Prostate gland (tissue), 2 donors: ENCODE results near the gene KRTAP16-1. TPM values are rescaled to one million over a fixed set of nuclear protein-coding genes. Genes with fewer than 3 reads are reported as not detected.
"Not testable (repeated sequence)": the region's sequence is repeated elsewhere in the genome, so short reads cannot be mapped to it uniquely, and the experiment has no call there.

Experiments
- DNase-seq: peaks from one replicate; pipeline ENCODE4 v3.0.0-alpha.2; 2019; ENCODE audit warnings: low spot score
- H3K27ac ChIP-seq, 2 donors: fragments of 200-600 bp; sonication (generic); 2 replicates each; pipeline ENCODE4 v1.5.1; 2017 to 2019
- H3K27me3 ChIP-seq: fragments of 200-600 bp; sonication (generic); replicated peaks from 2 replicates; pipeline ENCODE4 v1.5.1; 2019; ENCODE audit not compliant: insufficient read depth
- H3K36me3 ChIP-seq, 2 donors: fragments of 200-600 bp; sonication (generic); 1 replicate in 1 of 2; 2 replicates in 1 of 2; pipeline versions ENCODE4 v1.5.1 to v1.8.1; 2017 to 2019
- H3K4me1 ChIP-seq: fragments of 200-600 bp; sonication (generic); replicated peaks from 2 replicates; pipeline ENCODE4 v1.5.1; 2019
- H3K4me3 ChIP-seq, 2 donors: fragments of 200-600 bp; sonication (generic); 2 replicates each; pipeline ENCODE4 v1.5.1; 2017 to 2019
- H3K9me3 ChIP-seq: fragments of 200-600 bp; sonication (generic); 2 replicates; pipeline ENCODE4 v1.5.1; 2017
- POLR2A ChIP-seq: fragments of 450-650 bp; IDR thresholded peaks from one replicate; pipeline ENCODE4 v1.6.1; 2016; ENCODE audit warnings: antibody characterized with exemption, mild to moderate bottlenecking
- POLR2AphosphoS5 ChIP-seq: sonication (generic); formaldehyde crosslinking; IDR thresholded peaks from one replicate; pipeline ENCODE4 v1.6.1; 2017; ENCODE audit warnings: antibody characterized with exemption
- WGBS: methylation state at CpG from one replicate; pipeline ENCODE4 v1.1.5; 2018; 5-methylcytosine and 5-hydroxymethylcytosine counted together
- intact Hi-C: fragments of 100-400 bp; cut with DNase I; formaldehyde crosslinking; loops from one replicate; pipeline ENCODE4 v1.14.2; 2022
- total RNA-seq, 2 donors: library from RNA; depleted of rRNA; stranded (reverse); fragments of >200 nt; gene quantifications; one replicate each; pipeline ENCODE4 v1.1.0, GENCODE V29; 2016
- TF ChIP-seq, protein P1 (sequence below), 4 experiments: fragments of 200-600 bp in 2 of 4; fragments of 450-650 bp in 2 of 4; sonication (generic) in 2 of 4; IDR thresholded peaks; 1 replicate in 3 of 4; 2 replicates in 1 of 4; pipeline ENCODE4 v1.5.1; 2016 to 2019; ENCODE audit warnings: antibody characterized with exemption in 4 of 4, mild to moderate bottlenecking in 2 of 4, moderate library complexity in 2 of 4

Gene KRTAP16-1
- total RNA-seq, 2 donors from 2014 or later, result not detected

DNA sequence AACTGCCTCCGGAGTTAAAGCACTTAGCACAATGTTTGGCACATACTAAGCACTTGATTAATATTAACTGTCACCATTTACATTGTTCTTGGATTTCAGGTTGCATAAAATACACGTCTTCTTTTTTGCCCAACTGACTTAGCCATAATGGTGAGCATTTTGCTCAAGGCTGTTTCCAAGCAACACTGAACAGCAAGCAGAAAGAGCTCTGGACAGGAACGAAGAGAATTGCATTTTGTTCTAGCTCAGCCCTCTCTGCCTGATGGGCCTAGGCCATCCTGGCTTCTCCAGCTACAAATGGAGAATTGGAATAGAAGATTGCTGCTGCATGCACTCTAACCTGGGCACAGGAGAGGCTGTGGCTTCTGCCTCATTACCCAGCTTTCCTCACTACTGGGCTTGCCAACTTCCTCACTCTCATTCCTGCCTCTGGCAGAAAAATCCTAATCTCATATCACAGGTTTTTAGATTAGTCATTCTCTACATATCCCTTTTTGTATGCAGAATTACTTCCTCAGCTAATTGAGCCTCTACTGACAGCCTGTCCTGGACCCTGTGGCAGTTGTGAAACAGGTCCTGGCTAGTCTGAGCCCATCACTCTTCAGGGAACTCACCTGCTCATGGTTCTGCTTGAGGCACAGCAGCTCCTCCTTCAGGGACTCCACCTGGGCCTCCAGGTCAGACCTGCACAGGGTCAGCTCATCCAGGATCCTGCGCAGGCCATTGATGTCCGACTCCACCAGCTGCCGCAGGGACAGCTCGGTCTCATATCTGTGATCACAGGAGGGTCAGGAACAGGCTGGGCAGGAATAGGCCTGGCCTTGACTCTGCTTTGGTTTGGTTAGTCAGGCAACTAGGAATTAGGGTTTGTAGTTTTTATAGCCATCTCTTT is 39.0 kb upstream of the KRTAP16-1 start:
- H3K4me1 ChIP-seq, result no peaks in the 10 kb centered on the region
- no peaks in the 10 kb centered on the region for H3K36me3 ChIP-seq
- no peak overlapping the region for H3K27ac ChIP-seq
- TF ChIP-seq POLR2A (no peak), POLR2AphosphoS5 (no peak)
- TF ChIP-seq, protein P1, sequence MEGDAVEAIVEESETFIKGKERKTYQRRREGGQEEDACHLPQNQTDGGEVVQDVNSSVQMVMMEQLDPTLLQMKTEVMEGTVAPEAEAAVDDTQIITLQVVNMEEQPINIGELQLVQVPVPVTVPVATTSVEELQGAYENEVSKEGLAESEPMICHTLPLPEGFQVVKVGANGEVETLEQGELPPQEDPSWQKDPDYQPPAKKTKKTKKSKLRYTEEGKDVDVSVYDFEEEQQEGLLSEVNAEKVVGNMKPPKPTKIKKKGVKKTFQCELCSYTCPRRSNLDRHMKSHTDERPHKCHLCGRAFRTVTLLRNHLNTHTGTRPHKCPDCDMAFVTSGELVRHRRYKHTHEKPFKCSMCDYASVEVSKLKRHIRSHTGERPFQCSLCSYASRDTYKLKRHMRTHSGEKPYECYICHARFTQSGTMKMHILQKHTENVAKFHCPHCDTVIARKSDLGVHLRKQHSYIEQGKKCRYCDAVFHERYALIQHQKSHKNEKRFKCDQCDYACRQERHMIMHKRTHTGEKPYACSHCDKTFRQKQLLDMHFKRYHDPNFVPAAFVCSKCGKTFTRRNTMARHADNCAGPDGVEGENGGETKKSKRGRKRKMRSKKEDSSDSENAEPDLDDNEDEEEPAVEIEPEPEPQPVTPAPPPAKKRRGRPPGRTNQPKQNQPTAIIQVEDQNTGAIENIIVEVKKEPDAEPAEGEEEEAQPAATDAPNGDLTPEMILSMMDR (IDR thresholded peaks at IDR 0.05), result no peak
- H3K9me3 ChIP-seq, result no peaks in the 10 kb centered on the region
- intact Hi-C loops, result no loop called here
- H3K4me3 ChIP-seq, result no peak overlapping the region
- WGBS, result 56% methylated on average over 7 of the region's 7 CpGs
- no peaks in the 10 kb centered on the region for H3K27me3 ChIP-seq
- DNase-seq, result no peak

GRCh38 chr17:41346421-41346820 is 37.3 kb upstream of the KRTAP16-1 start:
- H3K27me3 ChIP-seq, intact Hi-C loops, H3K4me3 ChIP-seq, H3K27ac ChIP-seq, H3K9me3 ChIP-seq, H3K4me1 ChIP-seq, H3K36me3 ChIP-seq, DNase-seq: not testable (repeated sequence)
- WGBS, result 92% methylated on average over 16 of the region's 16 CpGs

DNA sequence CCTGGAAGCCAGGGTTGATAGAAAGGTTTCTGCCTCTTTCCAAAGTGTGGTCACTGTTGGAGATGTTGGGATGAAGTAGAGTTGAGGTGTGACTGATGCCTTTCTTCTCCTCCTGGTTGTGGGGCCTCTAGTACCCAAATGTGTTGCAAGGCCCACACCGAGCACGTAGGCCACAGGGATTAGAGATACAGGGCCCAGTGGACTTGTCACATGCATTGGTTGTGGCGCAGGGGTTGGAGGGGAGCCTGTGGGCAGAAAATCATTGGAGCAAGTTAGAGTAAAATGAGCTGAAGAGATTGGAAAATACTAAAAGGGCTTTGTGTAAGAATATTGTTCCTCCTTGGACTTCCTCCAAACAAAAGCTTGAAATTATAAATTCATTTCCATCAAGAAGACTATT is 36.9 kb upstream of the KRTAP16-1 start:
- Histone ChIP-seq H3K36me3 (no peaks in the 10 kb centered on the region), H3K4me1 (no peaks in the 10 kb centered on the region), H3K27me3 (no peaks in the 10 kb centered on the region), H3K9me3 (no peaks in the 10 kb centered on the region), H3K27ac (no peak overlapping the region), H3K4me3 (no peak overlapping the region)
- DNase-seq, result no peak
- intact Hi-C loops, result no loop called here
- 97% methylated on average over 3 of the region's 3 CpGs for WGBS
- TF ChIP-seq POLR2A (no peak), POLR2AphosphoS5 (no peak)
- TF ChIP-seq, protein P1 (IDR thresholded peaks at IDR 0.05), result no peak

DNA sequence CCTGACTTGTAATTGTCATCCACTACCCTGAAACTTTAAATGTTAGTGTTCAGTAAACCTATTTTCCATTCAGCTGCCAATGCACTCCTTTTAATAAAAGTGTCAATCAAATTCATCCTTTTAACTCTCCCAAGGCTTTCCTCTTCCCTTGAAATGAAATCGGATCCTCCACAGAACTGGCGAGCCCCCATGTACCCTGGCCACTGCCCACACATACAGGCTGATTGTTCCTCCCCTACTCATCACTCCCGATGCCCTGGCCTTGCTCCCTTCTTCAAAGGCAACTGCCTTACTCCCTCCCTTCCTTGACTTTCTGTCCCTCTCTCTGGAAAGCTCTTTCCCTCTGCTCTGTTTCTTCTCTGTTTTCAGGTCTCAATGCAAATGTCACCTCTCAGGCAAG is 33.9 kb upstream of the KRTAP16-1 start:
- no peak overlapping the region for H3K4me3 ChIP-seq

DNA sequence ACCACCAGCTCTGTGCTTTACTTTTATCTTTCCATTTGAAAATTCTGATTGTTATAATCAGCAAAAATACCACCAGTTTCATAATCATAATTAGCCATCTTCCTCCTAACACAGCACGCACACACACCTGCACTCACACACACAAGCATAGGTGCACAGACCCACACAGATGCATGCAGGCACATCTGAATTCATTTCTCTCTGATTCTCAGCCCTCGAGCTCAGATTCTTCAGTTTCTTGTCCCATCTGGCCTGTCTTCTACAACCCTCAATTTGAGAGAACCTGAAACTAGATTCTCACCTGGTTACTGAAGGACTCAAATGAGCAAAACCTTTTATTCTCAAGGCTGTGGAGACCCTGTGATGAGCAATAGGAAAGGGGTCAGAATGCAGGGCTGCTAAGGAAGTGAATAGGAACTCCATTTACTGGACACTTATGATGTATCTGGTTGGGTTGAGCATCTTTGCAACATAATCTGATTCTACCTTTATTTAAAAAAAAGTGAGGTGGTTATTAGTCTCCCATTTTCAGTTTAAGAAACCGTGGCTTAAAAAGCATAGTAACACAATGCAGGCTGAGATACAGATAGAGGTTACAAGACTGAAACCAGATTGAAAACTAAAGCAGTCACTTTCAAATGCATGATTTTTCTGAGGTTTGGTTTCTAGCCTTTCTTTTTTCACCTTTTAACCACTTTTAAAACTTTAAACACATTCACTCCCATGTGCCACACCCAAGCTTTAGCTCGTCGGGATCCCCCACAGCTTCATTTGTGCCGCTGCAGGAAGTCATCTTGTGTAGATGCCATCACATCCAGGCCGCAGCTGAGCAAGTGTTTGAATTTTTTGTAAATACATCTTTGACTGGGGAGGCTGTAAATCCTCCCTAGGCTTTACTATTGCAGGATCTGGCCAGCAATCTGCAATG is 32.1 kb upstream of the KRTAP16-1 start:
- Histone ChIP-seq H3K27me3 (no peaks in the 10 kb centered on the region), H3K27ac (no peak overlapping the region), H3K4me3 (no peak overlapping the region), H3K4me1 (no peaks in the 10 kb centered on the region), H3K9me3 (no peaks in the 10 kb centered on the region), H3K36me3 (no peaks in the 10 kb centered on the region)
- no peak for DNase-seq
- no peak for TF ChIP-seq POLR2A
- TF ChIP-seq, protein P1 (IDR thresholded peaks at IDR 0.05), result no peak
- TF ChIP-seq POLR2AphosphoS5, result no peak
- intact Hi-C loops, result no loop called here
- 76% methylated on average over 7 of the region's 7 CpGs for WGBS

More for the DNA sequence above, 33.9 kb upstream of the KRTAP16-1 start:
- DNase-seq, result no peak
- TF ChIP-seq POLR2AphosphoS5, result no peak
- TF ChIP-seq POLR2A, result no peak
- TF ChIP-seq, protein P1 (IDR thresholded peaks at IDR 0.05), result no peak
- no peak overlapping the region for H3K27ac ChIP-seq
- no peaks in the 10 kb centered on the region for H3K9me3 ChIP-seq
- no peaks in the 10 kb centered on the region for H3K27me3 ChIP-seq
- intact Hi-C loops, result no loop called here
- 37% methylated on average over 3 of the region's 3 CpGs for WGBS
- no peaks in the 10 kb centered on the region for H3K4me1 ChIP-seq
- no peaks in the 10 kb centered on the region for H3K36me3 ChIP-seq
